HG02884 (cell line): ENCODE data around the gene NHLRC1.
"Not testable (repeated sequence)": the region's sequence is repeated elsewhere in the genome, so short reads cannot be mapped to it uniquely, and the experiment has no call there.

Source experiments
- ATAC-seq: cut with Tn5 transposase; IDR thresholded peaks from one replicate; pipeline ENCODE4 v1.9.1; 2021; ENCODE audit warnings: mild to moderate bottlenecking, moderate library complexity; ENCODE audit not compliant: unreplicated experiment

The NHLRC1 gene

GRCh38 chr6:18122128-18123093, at the start of gene NHLRC1:
Gene NHLRC1, minus strand, starts transcription at chr6:18122677. Its CDS starts 71 bp downstream, at chr6:18122606.
- ATAC-seq: peak; percentile 100

DNA sequence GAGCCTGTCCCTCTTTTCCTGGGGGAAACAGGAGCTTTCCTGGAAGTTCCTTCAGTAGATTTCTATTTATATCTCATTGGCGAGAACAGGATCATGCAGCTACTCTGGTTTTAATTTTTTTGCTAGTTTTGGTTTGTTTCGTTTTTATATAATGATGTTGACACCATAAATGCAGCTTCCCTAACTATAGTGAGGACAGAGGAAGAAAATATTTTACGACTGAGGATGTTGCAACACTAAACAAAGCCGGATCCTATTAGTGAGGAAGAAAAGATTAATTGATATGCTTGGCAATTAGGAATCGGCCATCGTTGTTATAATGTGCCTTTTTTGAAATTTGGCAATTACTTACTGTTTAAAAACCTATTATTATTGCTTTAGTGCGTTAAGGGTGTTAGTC, 49.4 kb upstream of the NHLRC1 start:
- no peak for ATAC-seq

DNA sequence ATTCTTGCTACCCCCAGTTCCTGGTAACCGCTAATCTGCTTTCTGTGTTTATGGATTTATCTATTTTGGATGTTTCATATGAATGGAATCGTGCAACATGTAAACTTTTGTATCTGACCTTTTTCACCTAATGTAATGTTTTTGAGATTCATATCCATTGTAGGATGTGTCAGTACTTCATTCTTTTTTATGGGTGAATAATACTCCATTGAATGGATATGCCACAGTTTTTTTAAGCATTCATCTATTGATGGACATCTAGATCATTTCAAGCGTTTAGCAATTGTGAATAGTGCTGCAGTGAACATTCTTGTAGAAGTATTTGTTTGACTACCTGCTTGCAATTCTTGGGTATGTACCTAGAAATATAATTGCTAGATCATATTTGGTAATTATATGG, 45.8 kb upstream of the NHLRC1 start:
- no peak for ATAC-seq

GRCh38 chr6:18166312-18167036, 44.0 kb upstream of the NHLRC1 start:
- ATAC-seq: no peak

DNA sequence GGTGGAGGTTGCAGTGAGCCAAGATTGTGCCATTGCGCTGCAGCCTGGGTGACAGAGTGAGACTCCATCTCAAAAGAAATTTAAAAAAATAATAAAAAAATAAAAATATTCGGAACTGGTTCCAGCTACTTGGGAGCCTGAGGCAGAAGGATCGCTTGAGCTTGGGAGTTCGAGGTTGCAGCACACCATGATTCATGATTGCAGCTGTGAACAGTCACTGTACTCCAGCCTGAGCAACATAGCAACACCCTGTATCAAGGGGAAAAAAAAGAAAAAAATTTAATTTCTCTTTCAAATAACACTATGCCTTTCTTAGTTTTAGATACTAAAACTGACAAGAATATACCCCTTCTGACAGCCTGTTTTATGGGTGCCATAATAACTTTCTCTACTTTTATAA, 43.3 kb upstream of the NHLRC1 start:
- no peak for ATAC-seq

DNA sequence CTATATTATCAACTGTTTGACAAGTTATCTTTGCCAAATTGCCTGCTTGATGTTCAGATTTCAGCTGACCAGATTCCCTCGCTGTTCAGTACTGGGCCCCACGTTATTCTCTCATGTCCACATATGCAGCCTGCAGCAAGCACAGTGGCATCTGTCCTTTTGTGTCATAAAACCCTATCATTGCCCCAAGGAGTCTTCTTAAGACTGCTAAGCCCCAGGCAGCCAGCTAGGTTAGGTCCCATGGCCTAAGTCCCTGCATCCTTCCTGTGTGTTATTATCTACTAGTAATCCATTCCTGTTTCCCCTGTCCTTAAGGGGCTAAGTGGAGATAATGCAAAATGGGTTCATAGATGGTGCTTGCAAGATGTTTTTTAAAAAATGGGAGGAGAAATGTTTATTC, 39.9 kb upstream of the NHLRC1 start:
- no peak for ATAC-seq

DNA sequence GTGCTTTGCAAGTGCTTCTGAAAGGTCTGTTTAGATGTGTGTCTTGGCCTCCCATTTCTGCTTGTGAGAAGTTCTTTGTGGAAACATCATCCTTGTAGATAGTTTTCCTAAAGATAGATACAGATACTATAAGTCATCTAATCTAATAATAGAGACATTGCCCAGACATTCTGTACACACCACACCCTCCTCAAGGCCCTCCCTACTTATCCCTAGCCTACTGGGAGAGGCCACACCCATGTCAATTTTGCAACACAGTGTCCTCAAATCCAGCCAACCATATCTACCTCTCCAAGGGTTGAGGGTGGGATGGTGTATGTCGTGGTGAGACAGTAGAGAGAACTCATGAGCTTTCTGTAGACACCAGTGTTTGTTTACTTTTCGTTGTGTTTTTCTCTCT, 39.0 kb upstream of the NHLRC1 start:
- no peak for ATAC-seq

GRCh38 chr6:18160911-18161310, 38.4 kb upstream of the NHLRC1 start:
- no peak for ATAC-seq

DNA sequence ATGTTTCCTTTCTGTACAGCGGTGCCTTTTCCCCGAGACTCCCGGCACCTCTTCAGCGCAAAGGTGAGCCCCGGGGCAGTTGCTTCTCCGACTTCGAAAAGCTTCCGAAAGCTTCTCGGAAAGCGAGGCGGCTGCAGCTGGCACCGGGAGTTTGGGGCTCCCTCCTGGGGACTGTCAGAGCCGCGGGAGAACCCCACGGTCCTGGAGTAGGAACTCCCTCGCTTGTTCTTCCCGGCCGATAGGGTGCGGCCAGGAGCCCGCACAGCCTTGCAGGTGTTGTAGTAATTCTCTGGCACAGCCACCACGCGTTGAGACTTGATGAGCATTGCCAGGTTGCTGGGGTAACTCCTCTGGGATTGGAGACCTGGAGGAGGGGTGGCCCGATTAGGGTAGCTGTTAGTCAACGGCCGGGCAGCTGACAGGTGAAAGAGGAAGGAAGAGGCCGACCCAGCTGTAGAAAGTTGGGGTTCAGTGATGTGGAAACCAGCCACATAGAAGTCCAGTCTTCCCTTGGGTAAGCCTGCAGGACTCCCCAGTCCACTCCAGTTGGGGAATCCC, 33.5 kb upstream of the NHLRC1 start:
- ATAC-seq: peak; percentile 37

GRCh38 chr6:18155150-18155863, 32.8 kb upstream of the NHLRC1 start, which contains the start of gene KDM1B:
Gene KDM1B, plus strand, starts transcription at chr6:18155422. Its CDS starts 4,474 bp downstream, at chr6:18159896.
- peak; percentile 74 for ATAC-seq

GRCh38 chr6:18154507-18155149, 32.2 kb upstream of the NHLRC1 start, which contains the start of gene TPMT:
Gene TPMT, minus strand, starts transcription at chr6:18155077. Its CDS starts 5,950 bp downstream, at chr6:18149127.
- peak; percentile 39 for ATAC-seq

DNA sequence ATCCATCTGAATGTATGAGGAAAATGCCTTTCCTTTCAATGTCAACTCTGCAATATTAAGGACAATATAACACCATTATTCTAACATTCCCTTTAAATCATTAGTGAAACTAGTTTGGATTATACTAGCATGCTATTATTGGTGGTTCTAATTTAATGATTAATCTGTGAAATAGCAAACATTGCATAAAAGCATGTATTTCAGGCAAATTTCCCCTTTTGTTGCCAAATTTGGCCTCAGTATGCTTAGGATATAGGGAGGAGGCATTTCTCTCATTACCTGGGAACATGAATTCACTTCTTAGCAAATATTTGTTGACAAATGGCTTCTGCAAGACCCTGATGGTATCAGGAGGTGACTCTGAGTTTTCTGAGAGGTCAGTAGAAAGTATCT, 30.8 kb upstream of the NHLRC1 start:
- ATAC-seq: no peak

DNA sequence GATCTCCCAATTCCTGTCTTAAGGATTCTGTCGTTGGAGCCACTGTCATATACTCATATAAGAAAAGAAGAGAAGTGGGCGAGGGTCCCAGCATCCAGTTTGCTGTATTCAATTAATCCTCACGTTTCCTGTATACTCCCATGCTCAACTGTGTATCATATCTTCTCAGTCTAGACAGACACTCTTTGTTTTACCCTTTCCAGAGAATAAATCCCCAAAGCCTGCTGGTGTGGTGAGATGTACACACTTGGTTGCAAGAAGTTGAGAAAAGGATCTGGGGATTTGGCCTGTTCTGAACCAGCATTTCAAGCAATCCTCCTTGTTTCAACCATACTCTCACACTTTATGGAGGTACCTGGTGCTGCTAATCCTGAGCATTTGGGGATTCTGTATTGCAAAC, 29.3 kb upstream of the NHLRC1 start:
- no peak for ATAC-seq

DNA sequence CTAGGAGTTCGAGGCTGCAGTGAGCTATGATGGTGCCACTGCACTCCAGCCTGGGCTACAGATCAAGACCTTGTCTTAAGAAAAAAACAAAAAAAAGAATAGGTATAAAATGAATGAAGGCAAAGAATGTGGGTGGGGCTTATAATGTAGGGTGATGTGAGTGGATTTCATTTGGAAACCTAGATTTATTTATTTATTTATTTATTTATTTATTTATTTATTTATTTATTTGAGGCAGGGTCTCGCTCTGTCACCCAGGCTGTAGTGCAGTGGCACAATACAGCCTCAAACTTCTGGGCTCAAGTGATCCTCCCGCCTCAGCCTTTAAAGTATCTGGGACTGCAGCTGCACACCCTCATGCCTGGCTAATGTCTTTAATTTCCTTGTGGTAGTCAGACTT, 28.9 kb upstream of the NHLRC1 start:
- ATAC-seq: not testable (repeated sequence)

DNA sequence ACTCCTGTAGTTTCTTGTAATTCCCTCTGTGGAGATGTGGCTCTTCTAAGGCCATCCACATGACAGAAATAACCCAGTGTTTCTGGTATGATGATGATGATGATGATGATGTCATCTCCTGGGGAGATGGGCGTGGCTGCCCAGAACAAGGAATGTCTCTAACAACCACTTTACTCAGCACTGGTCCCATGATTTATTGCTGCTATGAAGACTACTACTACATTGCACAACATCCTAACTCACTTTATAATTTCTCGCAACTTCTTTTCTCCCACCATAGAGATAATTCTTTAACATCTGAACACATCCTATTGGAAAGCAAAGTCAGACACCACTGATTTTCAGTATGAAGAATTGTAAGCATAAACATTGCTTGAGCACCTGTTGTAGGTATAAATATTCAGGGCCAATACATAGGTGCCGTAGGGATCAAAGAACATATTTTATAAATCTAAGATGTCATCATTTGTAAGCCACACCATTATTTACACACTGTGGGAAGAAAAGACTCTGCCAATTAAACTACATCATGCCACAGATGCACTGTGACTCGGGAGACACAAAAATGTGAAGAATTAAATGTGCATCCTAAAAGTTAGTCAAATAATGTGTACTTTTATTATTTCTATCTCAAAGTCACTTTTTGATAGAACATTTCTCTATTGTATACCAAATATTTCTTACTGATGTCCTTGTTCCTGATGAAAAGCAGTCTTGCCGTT, 26.0 kb upstream of the NHLRC1 start:
- no peak for ATAC-seq

DNA sequence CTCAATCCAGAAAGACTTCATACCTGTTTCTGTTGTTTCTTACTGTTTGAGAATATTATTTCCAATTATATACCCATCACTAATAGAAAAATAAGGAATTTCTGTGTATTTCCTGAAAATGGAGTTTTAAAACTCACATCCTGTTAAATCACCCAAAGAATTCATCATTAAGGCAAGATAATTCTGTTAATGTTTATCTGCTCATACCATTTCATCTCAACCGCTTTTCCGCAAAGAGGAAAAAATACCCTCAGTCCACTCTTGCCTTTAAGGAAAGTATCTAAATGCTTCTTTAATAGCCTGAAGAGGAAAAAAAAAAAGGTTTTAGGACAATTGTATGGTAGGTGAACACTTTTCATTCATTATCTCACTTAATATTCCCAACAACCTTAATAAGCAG, 25.1 kb upstream of the NHLRC1 start:
- no peak for ATAC-seq

DNA sequence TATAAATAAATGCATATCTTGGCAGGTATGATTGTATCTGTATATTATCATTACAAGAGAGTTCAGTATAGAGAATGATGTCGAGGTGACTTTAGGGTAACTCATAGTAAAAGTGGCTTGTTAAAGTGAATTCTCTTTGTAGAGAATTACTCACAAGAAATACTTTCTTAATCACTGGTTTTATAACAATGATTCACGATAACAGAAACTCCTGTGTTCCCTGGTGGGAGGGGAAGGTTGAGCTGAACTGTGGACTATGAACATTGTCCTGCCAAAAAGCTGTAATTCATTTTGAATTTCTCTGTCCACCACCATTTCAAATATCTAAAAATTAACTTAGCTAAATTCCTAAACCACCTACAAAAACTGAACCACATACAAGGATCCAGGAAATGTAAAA, 24.7 kb upstream of the NHLRC1 start:
- ATAC-seq: no peak

DNA sequence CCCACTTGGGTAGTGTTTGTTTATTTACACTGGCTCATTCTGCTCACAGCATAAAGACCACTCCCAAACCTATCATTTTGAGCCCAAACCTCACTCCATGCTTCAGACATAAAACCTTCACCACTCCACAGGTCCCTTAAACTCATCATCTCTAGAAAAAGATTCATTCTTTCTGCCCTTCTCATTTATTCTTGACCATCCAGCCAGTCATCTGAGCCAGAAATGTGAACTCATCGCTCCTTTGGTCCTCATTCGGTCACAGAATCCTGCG, 20.0 kb upstream of the NHLRC1 start:
- no peak for ATAC-seq

- no peak for ATAC-seq
Observed at GRCh38 chr6:18141805-18142590, 19.5 kb upstream of the NHLRC1 start.
